ENCODE results near the gene SEMA6C.
A peak's percentile ranks its signal among the peaks of the same experiment; 100 is the strongest.
"Not testable (repeated sequence)": the region's sequence is repeated elsewhere in the genome, so short reads cannot be mapped to it uniquely, and the experiment has no call there.

SEMA6C gene

GRCh38 chr1:151146412-151147131, at the start of gene SEMA6C:
Gene SEMA6C, minus strand, starts transcription at chr1:151146631. Its CDS starts 4,010 bp downstream, at chr1:151142621.
- FAIRE-seq, result peak; percentile 36

GRCh38 chr1:151194894-151195594, 48.6 kb upstream of the SEMA6C start:
- FAIRE-seq, result not testable (repeated sequence)

GRCh38 chr1:151193856-151194255, 47.4 kb upstream of the SEMA6C start:
- FAIRE-seq, result no peak

GRCh38 chr1:151193304-151193703, 46.9 kb upstream of the SEMA6C start:
- no peak for FAIRE-seq

GRCh38 chr1:151192047-151192446, 45.6 kb upstream of the SEMA6C start:
- FAIRE-seq, result no peak

GRCh38 chr1:151189637-151190445, 43.4 kb upstream of the SEMA6C start, which contains the start of gene VPS72:
Gene VPS72, minus strand, starts transcription at chr1:151190197. Its CDS starts 76 bp downstream, at chr1:151190121.
- FAIRE-seq, result no peak

- FAIRE-seq, result not testable (repeated sequence)
Measured at GRCh38 chr1:151188667-151189066, 42.2 kb upstream of the SEMA6C start.

GRCh38 chr1:151187205-151187604, 40.8 kb upstream of the SEMA6C start:
- FAIRE-seq, result no peak

GRCh38 chr1:151184211-151184610, 37.8 kb upstream of the SEMA6C start:
- no peak for FAIRE-seq

- FAIRE-seq, result no peak
Measured at GRCh38 chr1:151176514-151177045, 30.1 kb upstream of the SEMA6C start.

- FAIRE-seq, result no peak
Measured at GRCh38 chr1:151175863-151176262, 29.4 kb upstream of the SEMA6C start, which contains the start of gene TMOD4. Gene TMOD4, minus strand, starts transcription at chr1:151175981. Its CDS starts 1,106 bp downstream, at chr1:151174875.

GRCh38 chr1:151175041-151175741, 28.8 kb upstream of the SEMA6C start:
- FAIRE-seq, result no peak

- no peak for FAIRE-seq
Measured at GRCh38 chr1:151171190-151171589, 24.8 kb upstream of the SEMA6C start.

GRCh38 chr1:151167116-151167515, 20.7 kb upstream of the SEMA6C start:
- FAIRE-seq, result no peak

- FAIRE-seq, result no peak
Measured at GRCh38 chr1:151166505-151166956, 20.1 kb upstream of the SEMA6C start.

- peak; percentile 97 for FAIRE-seq
Measured at GRCh38 chr1:151165738-151166504, 19.5 kb upstream of the SEMA6C start, which contains the start of the genes LYSMD1 and SCNM1. Gene LYSMD1, minus strand, starts transcription at chr1:151165902. Its CDS starts 644 bp downstream, at chr1:151165258. Gene SCNM1, plus strand, starts transcription at chr1:151166144. Its CDS starts 9 bp downstream, at chr1:151166153.

GRCh38 chr1:151165281-151165737, 18.9 kb upstream of the SEMA6C start:
- peak; percentile 3 for FAIRE-seq

GRCh38 chr1:151164732-151165280, 18.4 kb upstream of the SEMA6C start:
- FAIRE-seq, result no peak

GRCh38 chr1:151159373-151159772, 12.9 kb upstream of the SEMA6C start:
- FAIRE-seq, result no peak

- FAIRE-seq, result no peak
Measured at GRCh38 chr1:151158751-151159251, 12.4 kb upstream of the SEMA6C start.
